Keratinocyte (primary cell): ENCODE measurements around the gene IREB2.

Source experiments
- CTCF ChIP-seq, 3 experiments: IDR thresholded peaks in 1 of 3; conservative IDR thresholded peaks in 1 of 3; optimal IDR thresholded peaks in 1 of 3; 2 replicates in 2 of 3; 3 replicates in 1 of 3; pipeline versions ENCODE3 to v1.5.1; 2011; ENCODE audit warnings: low read length in 3 of 3, mild to moderate bottlenecking in 3 of 3, moderate library complexity in 2 of 3, control low read depth in 1 of 3, inconsistent platforms in 1 of 3; ENCODE audit not compliant: insufficient read depth in 2 of 3; ENCODE audit errors: extremely low read depth in 1 of 3
- EZH2 ChIP-seq: IDR thresholded peaks from one replicate; pipeline ENCODE4 v1.6.1; 2012; ENCODE audit warnings: inconsistent platforms, mild to moderate bottlenecking, low read length, moderate library complexity

GRCh38 chr15:78477295-78477694 is 39.3 kb downstream of the IREB2 start:
- TF ChIP-seq CTCF (optimal IDR thresholded peaks at IDR 0.05 in 1 of 3, IDR thresholded peaks at IDR 0.05 in 1 of 3, conservative IDR thresholded peaks at IDR 0.05 in 1 of 3; ENCODE audit: extremely low read depth in 1 of 3, insufficient read depth in 2 of 3, low read length in 3 of 3) (no peak), EZH2 (no peak)
